ENCODE measurements around the gene DAPP1.

Gene DAPP1

GRCh38 chr4:99857307-99857706 lies 40.7 kb downstream of the DAPP1 start:
- DNase-seq: no peak

- no peak for DNase-seq
Measured at GRCh38 chr4:99859618-99860017, 43.0 kb downstream of the DAPP1 start.

- DNase-seq: no peak
Measured at GRCh38 chr4:99860521-99860920, 43.9 kb downstream of the DAPP1 start.

- no peak for DNase-seq
Measured at GRCh38 chr4:99861120-99861905, 44.7 kb downstream of the DAPP1 start.

GRCh38 chr4:99863804-99864203 lies 47.2 kb downstream of the DAPP1 start:
- DNase-seq: no peak

- DNase-seq: no peak
Measured at GRCh38 chr4:99868126-99868596, 51.5 kb downstream of the DAPP1 start.

- no peak for DNase-seq
Measured at GRCh38 chr4:99872570-99872969, 55.9 kb downstream of the DAPP1 start.

- no peak for DNase-seq
Measured at GRCh38 chr4:99875071-99875470, 58.4 kb downstream of the DAPP1 start.

GRCh38 chr4:99876946-99877345 lies 60.3 kb downstream of the DAPP1 start:
- no peak for DNase-seq

GRCh38 chr4:99878604-99879003 lies 62.0 kb downstream of the DAPP1 start:
- DNase-seq: no peak

GRCh38 chr4:99879458-99879857 lies 62.8 kb downstream of the DAPP1 start:
- no peak for DNase-seq

- peak; percentile 46 for DNase-seq
Measured at GRCh38 chr4:99885063-99885664, 68.5 kb downstream of the DAPP1 start.

- no peak for DNase-seq
Measured at GRCh38 chr4:99885687-99886086, 69.1 kb downstream of the DAPP1 start.

GRCh38 chr4:99886146-99886545 lies 69.5 kb downstream of the DAPP1 start:
- DNase-seq: no peak

GRCh38 chr4:99887837-99888236 lies 71.2 kb downstream of the DAPP1 start:
- no peak for DNase-seq

- no peak for DNase-seq
Measured at GRCh38 chr4:99891351-99891750, 74.7 kb downstream of the DAPP1 start.

GRCh38 chr4:99893029-99893428 lies 76.4 kb downstream of the DAPP1 start:
- DNase-seq: no peak

- no peak for DNase-seq
Measured at GRCh38 chr4:99893839-99894160, 77.2 kb downstream of the DAPP1 start.

- DNase-seq: peak; percentile 90
Measured at GRCh38 chr4:99894161-99894997, 77.8 kb downstream of the DAPP1 start, which contains the start of gene LAMTOR3. Gene LAMTOR3, minus strand, starts transcription at chr4:99894427. Its CDS starts 464 bp downstream, at chr4:99893963.

GRCh38 chr4:99894998-99895397 lies 78.4 kb downstream of the DAPP1 start:
- no peak for DNase-seq

- no peak for DNase-seq
Measured at GRCh38 chr4:99915449-99915848, 98.8 kb downstream of the DAPP1 start.

- no peak for DNase-seq
Measured at GRCh38 chr4:99917575-99917974, 100.9 kb downstream of the DAPP1 start.

GRCh38 chr4:99918656-99919055 lies 102.0 kb downstream of the DAPP1 start:
- no peak for DNase-seq

All from central memory CD4-positive, alpha-beta T cell (primary cell).